Liver (tissue), 9 donors: ENCODE data around the gene MYO18B. TPM values are rescaled to one million over a fixed set of nuclear protein-coding genes. Genes with fewer than 3 reads are reported as not detected.

Experiments used
- DNase-seq: peaks from one replicate; pipeline ENCODE4 v3.0.0-alpha.2; 2017; ENCODE audit warnings: low spot score
- H3K27ac ChIP-seq, 2 donors: one replicate each; pipeline ENCODE4 v1.7.0; 2013; ENCODE audit warnings: inconsistent platforms in 2 of 2, low read length in 2 of 2, control low read depth in 1 of 2, low read depth in 1 of 2, mild to moderate bottlenecking in 1 of 2
- H3K27me3 ChIP-seq, 4 donors: one replicate each; pipeline versions ENCODE4 v1.6.1 to v1.7.0; 2013; ENCODE audit warnings: low read length in 3 of 4, inconsistent platforms in 1 of 4, mild to moderate bottlenecking in 1 of 4, moderate library complexity in 1 of 4; ENCODE audit not compliant: control insufficient read depth in 4 of 4, insufficient read depth in 4 of 4
- H3K36me3 ChIP-seq, 4 donors: one replicate each; pipeline versions ENCODE4 v1.6.1 to v1.7.0; 2013; ENCODE audit warnings: low read length in 3 of 4, mild to moderate bottlenecking in 3 of 4, low read depth in 1 of 4, moderate library complexity in 1 of 4; ENCODE audit not compliant: control insufficient read depth in 4 of 4, insufficient read depth in 3 of 4
- H3K4me1 ChIP-seq, 4 donors: one replicate each; pipeline versions ENCODE4 v1.6.1 to v1.7.0; 2013; ENCODE audit warnings: low read length in 3 of 4, mild to moderate bottlenecking in 3 of 4, moderate library complexity in 1 of 4; ENCODE audit not compliant: control insufficient read depth in 4 of 4, insufficient read depth in 4 of 4
- H3K4me3 ChIP-seq, 3 donors: one replicate each; pipeline versions ENCODE4 v1.6.1 to v1.7.0; 2013; ENCODE audit warnings: low read length in 3 of 3, control low read depth in 1 of 3, low read depth in 1 of 3, mild to moderate bottlenecking in 1 of 3
- H3K9ac ChIP-seq, 2 donors: one replicate each; pipeline ENCODE4 v1.7.0; 2013; ENCODE audit warnings: low read length in 2 of 2, mild to moderate bottlenecking in 2 of 2, moderate library complexity in 2 of 2, control low read depth in 1 of 2, low read depth in 1 of 2
- H3K9me3 ChIP-seq, 4 donors: one replicate each; pipeline versions ENCODE4 v1.6.1 to v1.7.0; 2013; ENCODE audit warnings: low read length in 3 of 4; ENCODE audit not compliant: control insufficient read depth in 4 of 4
- ATF3 ChIP-seq: IDR thresholded peaks from 2 replicates; pipeline ENCODE4 v1.6.1; 2016; ENCODE audit warnings: antibody characterized with exemption
- CTCF ChIP-seq: fragments of 150-350 bp; IDR thresholded peaks from 2 replicates; pipeline ENCODE4 v1.5.1; 2017; ENCODE audit warnings: improper control_type of control experiment, low read depth, low read length; ENCODE audit not compliant: missing input control
- EGR1 ChIP-seq, 2 donors: IDR thresholded peaks; 2 replicates each; pipeline ENCODE4 v1.6.1; 2016 to 2018; ENCODE audit warnings: antibody characterized with exemption in 2 of 2, low read depth in 2 of 2
- FOXA1 ChIP-seq: IDR thresholded peaks from 2 replicates; pipeline ENCODE4 v1.6.1; 2016; ENCODE audit warnings: antibody characterized with exemption
- FOXA2 ChIP-seq: IDR thresholded peaks from 2 replicates; pipeline ENCODE4 v1.6.1; 2016; ENCODE audit warnings: antibody characterized with exemption
- GABPA ChIP-seq, 2 donors: IDR thresholded peaks in 1 of 2; conservative IDR thresholded peaks in 1 of 2; 2 replicates each; pipeline ENCODE4 v1.6.1; 2016; ENCODE audit warnings: antibody characterized with exemption in 2 of 2, mild to moderate bottlenecking in 1 of 2, moderate library complexity in 1 of 2
- HNF4A ChIP-seq, 2 donors: conservative IDR thresholded peaks; 2 replicates each; pipeline ENCODE4 v1.6.1; 2016; ENCODE audit warnings: antibody characterized with exemption in 2 of 2, mild to moderate bottlenecking in 2 of 2
- HNF4G ChIP-seq: IDR thresholded peaks from 2 replicates; pipeline ENCODE4 v1.6.1; 2016; ENCODE audit warnings: antibody characterized with exemption
- JUND ChIP-seq, 2 donors: IDR thresholded peaks; 2 replicates each; pipeline ENCODE4 v1.6.1; 2016; ENCODE audit warnings: antibody characterized with exemption in 2 of 2
- NR2F2 ChIP-seq: IDR thresholded peaks from 2 replicates; pipeline ENCODE4 v1.6.1; 2016; ENCODE audit warnings: antibody characterized with exemption
- RAD21 ChIP-seq, 2 donors: IDR thresholded peaks; 2 replicates each; pipeline ENCODE4 v1.6.1; 2016; ENCODE audit warnings: antibody characterized with exemption in 2 of 2, mild to moderate bottlenecking in 2 of 2
- REST ChIP-seq: IDR thresholded peaks from 2 replicates; pipeline ENCODE4 v1.6.1; 2016; ENCODE audit warnings: antibody characterized with exemption, mild to moderate bottlenecking
- RXRA ChIP-seq, 2 donors: IDR thresholded peaks; 2 replicates each; pipeline ENCODE4 v1.6.1; 2017 to 2018; ENCODE audit warnings: antibody characterized with exemption in 2 of 2, mild to moderate bottlenecking in 1 of 2
- SP1 ChIP-seq: IDR thresholded peaks from 2 replicates; pipeline ENCODE4 v1.6.1; 2018; ENCODE audit warnings: antibody characterized with exemption, mild to moderate bottlenecking
- TAF1 ChIP-seq: conservative IDR thresholded peaks from 2 replicates; pipeline ENCODE4 v1.6.1; 2016; ENCODE audit warnings: antibody characterized with exemption, mild to moderate bottlenecking
- ZBTB33 ChIP-seq: IDR thresholded peaks from 2 replicates; pipeline ENCODE4 v1.6.1; 2016; ENCODE audit warnings: antibody characterized with exemption
- WGBS: extraction: QIAGEN DNeasy Blood & Tissue Kit; methylation state at CpG from one replicate; pipeline ENCODE4 v1.1.7; 2013; 5-methylcytosine and 5-hydroxymethylcytosine counted together
- polyA plus RNA-seq, 2 donors: library from polyadenylated mRNA; stranded (reverse) in 1 of 2; unstranded in 1 of 2; fragments of 200-250 nt in 1 of 2; fragments of >200 nt in 1 of 2; fragmentation: Nextera tagmentation in 1 of 2; extraction: Ambion mirVana in 1 of 2; gene quantifications; one replicate each; pipeline versions ENCODE4 v1.2.1 to v1.2.3, GENCODE V29; 2013 to 2015
- total RNA-seq, 2 donors: library from RNA; depleted of rRNA; stranded (reverse); fragments of >200 nt; gene quantifications; one replicate each; pipeline ENCODE4 v1.2.3, GENCODE V29; 2014
- TF ChIP-seq, protein P1 (sequence below): IDR thresholded peaks from 2 replicates; pipeline ENCODE4 v1.6.1; 2016; ENCODE audit warnings: antibody characterized with exemption
- donor health status: healthy.
- donor health status: healthy.
- donor health status: healthy.
- donor health status: healthy.
- donor health status: healthy.

The MYO18B gene
- total and polyA plus RNA-seq, 4 donors = under 0.01 to 4.2 (median 0.02) TPM; not detected in 1

GRCh38 chr22:26066534-26066933 is 324.5 kb downstream of the MYO18B start:
- DNase-seq = no peak
- no peaks in the 10 kb centered on the region for H3K36me3 ChIP-seq
- peaks cover 0 to 6% (median 4%) of the 10 kb centered on the region in 4 donors for H3K27me3 ChIP-seq
- H3K9me3 ChIP-seq = no peaks in the 10 kb centered on the region
- WGBS = 12% methylated on average over 6 of the region's 6 CpGs
- H3K4me1 ChIP-seq = no peaks in the 10 kb centered on the region
- no peak overlapping the region for H3K9ac ChIP-seq
- no peak overlapping the region for H3K4me3 ChIP-seq
- TF ChIP-seq REST (no peak), SP1 (no peak), ATF3 (no peak), GABPA (IDR thresholded peaks at IDR 0.05 in 1 of 2, conservative IDR thresholded peaks at IDR 0.05 in 1 of 2) (no peak), CTCF (no peak), ZBTB33 (no peak)
- no peak overlapping the region for H3K27ac ChIP-seq

DNA sequence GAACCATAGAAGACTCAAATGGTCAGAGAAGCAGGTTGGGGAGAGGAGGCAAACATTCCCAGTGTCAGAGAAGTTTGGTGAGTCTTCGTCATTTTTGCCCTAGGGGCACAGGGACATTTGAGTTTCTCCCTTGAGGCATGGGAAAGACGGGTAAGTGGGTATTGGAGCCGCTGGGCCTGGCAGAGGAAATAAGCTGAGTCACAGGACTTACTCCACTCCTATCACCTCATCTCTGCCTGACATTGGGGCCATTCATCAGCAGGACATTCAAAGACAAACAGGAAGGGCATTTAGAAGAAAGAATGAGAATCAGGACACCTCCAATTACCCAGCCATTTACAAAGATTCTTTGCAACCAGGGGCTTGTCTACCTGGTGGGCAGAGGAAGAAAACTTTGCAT is 326.6 kb downstream of the MYO18B start:
- Histone ChIP-seq H3K27ac (no peak overlapping the region), H3K27me3 (peaks cover 0 to 6% (median 4%) of the 10 kb centered on the region in 4 donors), H3K9ac (no peak overlapping the region), H3K9me3 (no peaks in the 10 kb centered on the region), H3K4me1 (no peaks in the 10 kb centered on the region), H3K36me3 (no peaks in the 10 kb centered on the region), H3K4me3 (no peak overlapping the region)
- DNase-seq = no peak
- 31% methylated on average over 3 of the region's 3 CpGs for WGBS
- no peak for TF ChIP-seq RXRA (IDR thresholded peaks at IDR 0.05)
- TF ChIP-seq ZBTB33 = no peak
- no peak for TF ChIP-seq TAF1
- TF ChIP-seq ATF3 = no peak
- no peak for TF ChIP-seq SP1
- TF ChIP-seq, protein P1, sequence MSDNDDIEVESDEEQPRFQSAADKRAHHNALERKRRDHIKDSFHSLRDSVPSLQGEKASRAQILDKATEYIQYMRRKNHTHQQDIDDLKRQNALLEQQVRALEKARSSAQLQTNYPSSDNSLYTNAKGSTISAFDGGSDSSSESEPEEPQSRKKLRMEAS = no peak
- TF ChIP-seq GABPA (IDR thresholded peaks at IDR 0.05 in 1 of 2, conservative IDR thresholded peaks at IDR 0.05 in 1 of 2) = no peak
- TF ChIP-seq HNF4G = no peak
- no peak for TF ChIP-seq FOXA2
- TF ChIP-seq CTCF = no peak
- TF ChIP-seq RAD21 (IDR thresholded peaks at IDR 0.05) = no peak
- TF ChIP-seq EGR1 (IDR thresholded peaks at IDR 0.05; ENCODE audit: low read depth in 2 of 2) = no peak
- TF ChIP-seq FOXA1 = no peak
- TF ChIP-seq HNF4A (conservative IDR thresholded peaks at IDR 0.05) = no peak
- no peak for TF ChIP-seq JUND (IDR thresholded peaks at IDR 0.05)
- TF ChIP-seq NR2F2 = no peak
